ENCODE data around the gene RNF149.
"Not testable (repeated sequence)": the region's sequence is repeated elsewhere in the genome, so short reads cannot be mapped to it uniquely, and the experiment has no call there.

RNF149 gene, protein sequence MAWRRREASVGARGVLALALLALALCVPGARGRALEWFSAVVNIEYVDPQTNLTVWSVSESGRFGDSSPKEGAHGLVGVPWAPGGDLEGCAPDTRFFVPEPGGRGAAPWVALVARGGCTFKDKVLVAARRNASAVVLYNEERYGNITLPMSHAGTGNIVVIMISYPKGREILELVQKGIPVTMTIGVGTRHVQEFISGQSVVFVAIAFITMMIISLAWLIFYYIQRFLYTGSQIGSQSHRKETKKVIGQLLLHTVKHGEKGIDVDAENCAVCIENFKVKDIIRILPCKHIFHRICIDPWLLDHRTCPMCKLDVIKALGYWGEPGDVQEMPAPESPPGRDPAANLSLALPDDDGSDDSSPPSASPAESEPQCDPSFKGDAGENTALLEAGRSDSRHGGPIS

GRCh38 chr2:101308432-101309210 is at the start of gene RNF149:
Gene RNF149, minus strand, starts transcription at chr2:101308701. Its CDS starts 113 bp downstream, at chr2:101308588.
- DNase-seq, result peak; percentile 94

DNA sequence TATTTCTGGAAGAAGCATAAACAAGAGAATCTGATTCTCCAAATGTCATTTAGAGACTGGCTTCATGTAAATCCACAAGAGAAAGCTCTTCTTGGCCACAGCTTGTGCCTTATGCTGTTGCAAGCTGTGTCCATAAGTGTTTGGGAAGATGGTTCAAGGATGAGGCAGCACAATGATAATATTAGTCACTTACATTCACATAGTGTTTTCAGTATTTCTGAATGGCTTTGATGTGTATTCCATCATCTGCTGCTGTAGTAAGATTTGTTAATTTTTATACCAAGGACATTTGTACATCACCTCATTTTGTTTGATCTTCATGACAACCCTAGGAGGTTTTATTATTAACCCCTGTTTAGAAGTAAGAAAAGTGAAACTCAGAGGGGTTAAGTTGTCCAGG is 48.9 kb upstream of the RNF149 start:
- no peak for DNase-seq

DNA sequence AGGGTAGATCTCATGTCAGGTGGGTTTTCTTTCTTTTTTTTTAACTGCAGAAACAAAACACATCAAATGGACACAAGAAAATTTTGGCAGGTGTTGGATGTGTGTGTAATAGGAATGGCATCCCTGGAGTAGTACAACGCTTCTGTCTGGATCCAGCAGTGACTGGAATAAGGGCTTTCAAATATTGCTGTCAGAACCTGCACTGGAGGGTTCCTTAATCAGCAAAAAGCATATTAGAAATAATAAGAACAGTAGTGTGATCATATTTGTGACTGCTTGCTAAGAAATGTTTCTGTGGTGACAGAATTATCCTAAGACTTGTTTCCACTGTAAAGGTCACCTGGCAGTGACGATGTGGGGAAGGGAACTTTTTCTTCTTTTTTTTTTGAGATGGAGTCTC is 48.0 kb upstream of the RNF149 start:
- no peak for DNase-seq

DNA sequence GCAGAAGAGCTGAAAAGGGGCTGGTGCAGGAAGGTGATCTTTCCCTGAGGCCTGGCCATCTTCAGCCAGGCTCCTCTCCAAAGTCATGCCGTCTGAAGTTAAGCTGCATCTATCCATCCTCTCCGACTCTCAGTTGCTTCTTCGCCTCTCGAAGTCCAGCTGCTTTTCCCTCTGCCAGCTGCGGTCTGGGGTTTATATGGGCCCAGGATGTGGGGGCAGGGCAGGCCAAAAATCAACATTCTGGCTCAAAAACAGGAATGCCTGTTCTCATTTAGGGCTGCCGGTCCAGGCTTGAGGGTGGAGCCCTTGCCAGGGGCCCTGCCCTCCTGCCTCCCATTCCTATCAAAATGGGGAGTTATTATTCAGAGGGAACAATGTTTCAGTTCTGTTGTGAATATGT is 47.6 kb upstream of the RNF149 start:
- DNase-seq, result no peak

DNA sequence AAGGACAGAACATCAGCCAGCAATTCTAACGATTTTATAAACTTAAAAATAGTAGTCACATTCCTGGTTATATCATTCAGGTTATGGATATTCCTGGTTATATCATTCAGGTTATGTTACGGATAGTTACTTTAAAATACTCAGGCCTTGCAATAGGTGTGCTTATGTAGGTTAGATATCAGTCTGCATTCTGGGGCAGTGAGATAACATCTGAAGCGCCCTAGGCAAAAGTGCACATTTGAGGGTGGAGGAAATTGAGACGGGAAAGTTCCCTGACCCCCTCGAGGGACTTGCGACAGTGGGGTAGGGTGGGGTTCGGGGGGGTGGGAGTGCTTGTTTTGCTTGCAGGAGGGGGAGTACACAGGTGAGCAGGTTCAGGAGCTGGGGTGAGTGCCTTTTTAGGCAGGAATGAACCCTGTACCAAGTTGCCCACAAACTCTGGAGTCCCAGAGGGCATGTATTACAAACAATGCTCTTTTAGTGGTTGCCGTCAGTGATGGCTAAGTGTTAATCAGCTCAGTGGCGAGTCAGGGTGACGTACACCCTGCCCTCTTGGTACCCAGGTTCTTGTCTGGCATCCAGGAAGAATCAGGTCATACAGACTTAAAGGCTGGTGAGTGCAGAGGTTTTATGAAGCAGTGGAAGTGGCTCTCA is 47.0 kb upstream of the RNF149 start:
- no peak for DNase-seq

- DNase-seq, result no peak
Observed at GRCh38 chr2:101354420-101355311, 46.2 kb upstream of the RNF149 start.

- not testable (repeated sequence) for DNase-seq
Observed at GRCh38 chr2:101352631-101353030, 44.1 kb upstream of the RNF149 start.

- no peak for DNase-seq
Observed at GRCh38 chr2:101351207-101351606, 42.7 kb upstream of the RNF149 start.

DNA sequence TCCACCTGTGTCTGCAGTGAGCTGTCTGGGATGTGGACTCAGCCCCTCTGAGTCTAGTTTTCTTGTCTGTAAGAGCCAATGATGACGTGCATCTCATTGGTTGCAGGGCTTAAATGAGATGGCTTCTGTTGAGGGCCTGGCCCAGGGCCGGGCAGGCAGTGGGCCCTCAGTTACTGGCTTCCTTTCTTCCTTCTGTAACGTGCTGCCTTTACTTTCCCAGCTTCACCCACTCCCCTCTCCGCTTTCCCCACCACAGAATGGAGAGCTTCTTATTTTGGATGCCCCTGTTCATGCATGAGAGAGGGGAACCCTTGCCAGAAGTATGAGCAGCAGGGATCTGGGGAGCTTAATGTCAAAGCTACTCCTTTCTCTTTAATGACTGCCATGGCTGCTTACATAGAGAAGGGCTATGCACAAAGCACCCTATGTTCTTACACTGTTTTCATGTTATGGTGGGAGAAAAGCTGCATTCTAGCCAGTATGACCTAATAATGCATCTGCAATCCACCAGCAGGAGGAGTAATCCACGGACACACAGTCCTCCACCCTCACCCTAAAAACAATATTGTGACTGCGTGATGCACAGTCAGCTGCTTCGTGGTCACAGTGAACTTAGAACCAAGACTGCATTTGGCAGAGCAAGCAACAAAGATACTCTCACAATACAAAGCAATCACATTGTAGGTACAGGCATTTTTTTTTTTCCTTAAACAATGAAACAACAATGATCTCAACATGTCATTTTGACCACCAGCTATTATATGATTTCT is 41.6 kb upstream of the RNF149 start:
- DNase-seq, result no peak

- DNase-seq, result no peak
Observed at GRCh38 chr2:101348883-101349282, 40.4 kb upstream of the RNF149 start.

GRCh38 chr2:101346909-101347308 is 38.4 kb upstream of the RNF149 start:
- DNase-seq, result no peak

- no peak for DNase-seq
Observed at GRCh38 chr2:101344137-101344536, 35.6 kb upstream of the RNF149 start.

- no peak for DNase-seq
Observed at GRCh38 chr2:101342625-101343008, 34.1 kb upstream of the RNF149 start.

- peak; percentile 61 for DNase-seq
Observed at GRCh38 chr2:101341901-101342624, 33.6 kb upstream of the RNF149 start.

DNA sequence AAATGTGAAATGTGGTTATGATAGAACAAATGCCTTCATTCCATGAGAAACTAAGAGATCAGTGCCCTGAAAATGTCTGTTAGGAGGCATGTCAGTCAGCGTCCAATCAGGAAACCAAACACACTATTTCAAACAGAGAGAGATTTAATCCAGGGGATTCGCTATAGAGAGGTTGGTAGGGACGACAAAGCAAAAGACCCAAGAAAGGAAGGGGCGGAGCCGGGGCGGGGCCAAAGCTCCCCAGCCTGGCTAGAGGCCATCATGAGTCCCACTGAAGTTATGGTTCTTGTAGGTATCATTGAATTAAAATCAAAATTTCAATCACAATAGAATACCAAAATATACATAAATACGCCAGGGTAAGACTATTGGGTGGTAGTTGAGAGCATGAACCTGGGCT is 32.9 kb upstream of the RNF149 start:
- DNase-seq, result no peak

DNA sequence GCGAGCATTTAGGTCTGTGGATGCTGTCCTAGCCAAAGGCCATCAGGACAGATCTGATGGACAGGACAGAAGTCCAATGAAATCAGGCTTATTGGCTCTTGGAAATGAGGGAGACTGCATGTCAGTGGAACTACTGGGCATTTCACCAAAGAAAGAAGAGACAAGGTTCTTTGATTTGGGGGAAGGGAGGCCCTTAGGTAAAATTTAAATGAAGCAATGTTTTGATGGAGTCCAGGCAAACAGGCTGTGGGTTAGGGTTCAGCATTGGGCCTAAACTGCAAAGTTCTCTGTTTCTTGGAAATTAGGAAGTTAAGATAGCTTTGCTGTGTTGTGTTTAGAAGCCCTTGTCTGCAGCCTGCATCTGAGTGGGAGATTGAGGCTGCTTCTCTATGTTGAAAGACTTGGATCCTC is 31.6 kb upstream of the RNF149 start:
- DNase-seq, result no peak

GRCh38 chr2:101339266-101339880 is 30.9 kb upstream of the RNF149 start:
- DNase-seq, result no peak

GRCh38 chr2:101337877-101338276 is 29.4 kb upstream of the RNF149 start:
- no peak for DNase-seq

- no peak for DNase-seq
Observed at GRCh38 chr2:101332885-101333766, 24.6 kb upstream of the RNF149 start.

DNA sequence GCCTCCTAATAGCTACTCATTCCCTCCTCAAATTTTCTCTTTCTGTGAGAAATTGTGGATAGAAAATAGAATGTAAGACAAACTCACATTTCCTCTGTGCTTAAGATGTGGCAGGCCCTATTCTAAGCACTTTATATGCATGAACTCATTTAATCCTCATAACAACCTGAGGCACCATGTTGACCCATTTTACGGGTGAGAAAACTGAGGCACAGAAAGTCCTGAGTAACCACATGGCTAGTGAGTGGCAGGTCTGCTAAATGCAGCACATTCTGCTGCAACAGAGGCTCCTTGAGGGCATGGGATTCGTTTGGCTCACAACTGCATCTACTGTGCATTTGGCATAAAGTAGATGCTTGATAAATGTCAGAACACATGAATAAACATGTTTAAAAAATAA is 22.7 kb upstream of the RNF149 start:
- DNase-seq, result no peak
